HUES6 (cell line): ENCODE results near the gene DOCK6.

ENCODE experiments used
- H3K27ac ChIP-seq: 2 replicates; pipeline ENCODE4 v1.7.0; 2013; ENCODE audit warnings: low read depth, mild to moderate bottlenecking, low read length, inconsistent platforms
- H3K27me3 ChIP-seq: 2 replicates; pipeline ENCODE4 v1.6.1; 2013; ENCODE audit warnings: low read length; ENCODE audit not compliant: control insufficient read depth, insufficient read depth
- H3K36me3 ChIP-seq: 2 replicates; pipeline ENCODE4 v1.6.1; 2013; ENCODE audit warnings: low read length; ENCODE audit not compliant: control insufficient read depth, insufficient read depth
- H3K4me1 ChIP-seq: 2 replicates; pipeline ENCODE4 v1.6.1; 2013; ENCODE audit warnings: low read length; ENCODE audit not compliant: control insufficient read depth, insufficient read depth
- H3K4me3 ChIP-seq: 2 replicates; pipeline ENCODE4 v1.5.1; 2013; ENCODE audit warnings: low read depth, low read length
- H3K9ac ChIP-seq: one replicate; pipeline ENCODE4 v1.6.1; 2013; ENCODE audit warnings: mild to moderate bottlenecking, low read length
- H3K9me3 ChIP-seq: 2 replicates; pipeline ENCODE4 v1.6.1; 2013; ENCODE audit warnings: low read depth, low read length; ENCODE audit not compliant: control insufficient read depth, insufficient read depth

Gene DOCK6

DNA sequence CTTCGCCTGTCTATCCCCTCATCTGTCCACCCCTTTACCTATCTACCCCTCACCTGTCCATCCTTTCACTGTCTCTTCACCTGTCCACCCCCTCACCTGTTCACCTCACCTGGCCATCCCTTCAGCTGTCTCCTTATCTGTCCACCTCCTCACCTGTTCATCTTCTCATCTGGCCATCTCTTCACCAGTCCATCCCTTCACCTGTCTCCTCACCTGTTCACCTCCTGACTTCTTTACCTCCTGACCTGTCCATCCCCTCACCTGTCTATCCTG lies 51.7 kb downstream of the DOCK6 start:
- peaks cover 57% of the 10 kb centered on the region for H3K36me3 ChIP-seq
- H3K27ac ChIP-seq: no peak overlapping the region
- H3K9ac ChIP-seq: no peak overlapping the region
- H3K27me3 ChIP-seq: no peaks in the 10 kb centered on the region
- H3K9me3 ChIP-seq: no peaks in the 10 kb centered on the region
- H3K4me3 ChIP-seq: no peak overlapping the region
- no peaks in the 10 kb centered on the region for H3K4me1 ChIP-seq

GRCh38 chr19:11209839-11210655 lies 52.3 kb downstream of the DOCK6 start:
- Histone ChIP-seq H3K4me3 (no peak overlapping the region), H3K9ac (no peak overlapping the region), H3K27me3 (no peaks in the 10 kb centered on the region), H3K9me3 (no peaks in the 10 kb centered on the region), H3K36me3 (peaks cover 52% of the 10 kb centered on the region), H3K4me1 (no peaks in the 10 kb centered on the region), H3K27ac (no peak overlapping the region)

GRCh38 chr19:11208561-11209471 lies 53.5 kb downstream of the DOCK6 start:
- H3K27ac ChIP-seq: no peak overlapping the region
- no peaks in the 10 kb centered on the region for H3K4me1 ChIP-seq
- peaks cover 44% of the 10 kb centered on the region for H3K36me3 ChIP-seq
- no peak overlapping the region for H3K4me3 ChIP-seq
- no peak overlapping the region for H3K9ac ChIP-seq
- H3K9me3 ChIP-seq: no peaks in the 10 kb centered on the region
- H3K27me3 ChIP-seq: no peaks in the 10 kb centered on the region

GRCh38 chr19:11205939-11206570 lies 56.3 kb downstream of the DOCK6 start:
- Histone ChIP-seq H3K27ac (no peak overlapping the region), H3K4me3 (no peak overlapping the region), H3K27me3 (no peaks in the 10 kb centered on the region), H3K9me3 (no peaks in the 10 kb centered on the region), H3K36me3 (peaks cover 38% of the 10 kb centered on the region), H3K4me1 (peaks cover 4% of the 10 kb centered on the region; the same call in 1 of the 2 replicates), H3K9ac (no peak overlapping the region)

DNA sequence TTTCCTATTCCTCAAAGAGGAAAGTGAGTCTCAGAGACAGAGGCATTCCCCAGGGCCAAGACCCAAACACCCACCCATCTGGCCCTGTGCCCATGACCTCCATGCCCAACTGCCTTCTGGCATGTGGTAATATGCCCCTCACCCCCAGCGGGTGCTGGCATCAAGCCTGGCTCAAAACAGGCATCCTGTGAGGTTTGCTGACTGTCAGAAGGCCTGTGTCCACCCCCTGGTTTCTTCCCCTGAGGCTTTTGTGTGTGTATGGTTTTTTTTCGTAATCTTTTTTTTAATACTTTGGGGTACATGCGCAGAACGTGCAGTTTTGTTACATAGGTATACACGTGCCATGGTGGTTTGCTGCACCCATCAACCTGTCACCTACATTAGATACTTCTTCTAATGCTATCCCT lies 57.4 kb downstream of the DOCK6 start:
- H3K36me3 ChIP-seq: peaks cover 28% of the 10 kb centered on the region
- no peaks in the 10 kb centered on the region for H3K27me3 ChIP-seq
- no peak overlapping the region for H3K27ac ChIP-seq
- no peak overlapping the region for H3K9ac ChIP-seq
- peaks cover 4% of the 10 kb centered on the region; the same call in 1 of the 2 replicates for H3K4me1 ChIP-seq
- H3K4me3 ChIP-seq: no peak overlapping the region
- no peaks in the 10 kb centered on the region for H3K9me3 ChIP-seq

GRCh38 chr19:11204076-11204602 lies 58.2 kb downstream of the DOCK6 start:
- Histone ChIP-seq H3K9me3 (no peaks in the 10 kb centered on the region), H3K36me3 (peaks cover 25% of the 10 kb centered on the region), H3K4me1 (peaks cover 4% of the 10 kb centered on the region; the same call in 1 of the 2 replicates), H3K4me3 (no peak overlapping the region), H3K27me3 (no peaks in the 10 kb centered on the region), H3K27ac (no peak overlapping the region), H3K9ac (no peak overlapping the region)

GRCh38 chr19:11203194-11204075 lies 58.9 kb downstream of the DOCK6 start:
- H3K9me3 ChIP-seq: no peaks in the 10 kb centered on the region
- peaks cover 7% of the 10 kb centered on the region; the same call in 1 of the 2 replicates for H3K4me1 ChIP-seq
- no peak overlapping the region for H3K9ac ChIP-seq
- H3K27me3 ChIP-seq: no peaks in the 10 kb centered on the region
- H3K36me3 ChIP-seq: peaks cover 21% of the 10 kb centered on the region
- no peak overlapping the region for H3K4me3 ChIP-seq
- no peak overlapping the region for H3K27ac ChIP-seq

GRCh38 chr19:11202488-11203193 lies 59.7 kb downstream of the DOCK6 start:
- H3K36me3 ChIP-seq: peaks cover 19% of the 10 kb centered on the region
- H3K9ac ChIP-seq: no peak overlapping the region
- no peaks in the 10 kb centered on the region for H3K9me3 ChIP-seq
- H3K27me3 ChIP-seq: no peaks in the 10 kb centered on the region
- H3K4me1 ChIP-seq: peaks cover 7% of the 10 kb centered on the region; the same call in 1 of the 2 replicates
- H3K4me3 ChIP-seq: no peak overlapping the region
- no peak overlapping the region for H3K27ac ChIP-seq

DNA sequence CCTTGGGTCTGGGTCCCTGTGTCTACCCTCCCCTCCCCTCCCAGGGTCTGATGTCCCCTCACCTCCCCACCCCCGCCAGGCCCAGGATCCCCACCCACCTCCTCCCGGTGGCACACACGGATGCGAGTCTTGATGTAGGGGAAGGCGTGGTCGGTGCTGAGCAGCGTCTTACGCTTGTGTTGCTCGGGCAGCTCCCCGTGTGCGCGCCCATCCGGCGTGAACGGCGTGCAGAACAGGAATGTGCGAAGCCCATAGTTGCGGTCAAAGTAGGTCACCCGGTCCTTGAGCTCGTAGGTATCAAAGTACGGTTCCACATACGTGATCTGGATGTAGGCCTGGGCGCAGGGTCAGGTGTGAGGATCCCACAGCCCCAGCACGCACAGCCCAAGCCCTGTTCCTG lies 60.5 kb downstream of the DOCK6 start:
- H3K27ac ChIP-seq: no peak overlapping the region
- no peak overlapping the region for H3K4me3 ChIP-seq
- H3K4me1 ChIP-seq: peaks cover 7% of the 10 kb centered on the region; the same call in 1 of the 2 replicates
- H3K9me3 ChIP-seq: no peaks in the 10 kb centered on the region
- peaks cover 19% of the 10 kb centered on the region for H3K36me3 ChIP-seq
- no peak overlapping the region for H3K9ac ChIP-seq
- no peaks in the 10 kb centered on the region for H3K27me3 ChIP-seq

- no peak overlapping the region for H3K4me3 ChIP-seq
- H3K4me1 ChIP-seq: peaks cover 7% of the 10 kb centered on the region; the same call in 1 of the 2 replicates
- H3K9ac ChIP-seq: no peak overlapping the region
- H3K36me3 ChIP-seq: peaks cover 19% of the 10 kb centered on the region
- H3K27me3 ChIP-seq: no peaks in the 10 kb centered on the region
- no peaks in the 10 kb centered on the region for H3K9me3 ChIP-seq
- no peak overlapping the region for H3K27ac ChIP-seq
These were observed 61.4 kb downstream of the DOCK6 start for GRCh38 chr19:11200931-11201330.
